GM18499 (cell line): ENCODE measurements around the gene ZBTB7B.
A peak's percentile ranks its signal among the peaks of the same experiment; 100 is the strongest.
"Not testable (repeated sequence)": the region's sequence is repeated elsewhere in the genome, so short reads cannot be mapped to it uniquely, and the experiment has no call there.

Experiments used
- ATAC-seq: cut with Tn5 transposase; IDR thresholded peaks from one replicate; pipeline ENCODE4 v1.9.1; 2021; ENCODE audit warnings: moderate number of reproducible peaks; ENCODE audit not compliant: insufficient read depth, unreplicated experiment

ZBTB7B gene

DNA sequence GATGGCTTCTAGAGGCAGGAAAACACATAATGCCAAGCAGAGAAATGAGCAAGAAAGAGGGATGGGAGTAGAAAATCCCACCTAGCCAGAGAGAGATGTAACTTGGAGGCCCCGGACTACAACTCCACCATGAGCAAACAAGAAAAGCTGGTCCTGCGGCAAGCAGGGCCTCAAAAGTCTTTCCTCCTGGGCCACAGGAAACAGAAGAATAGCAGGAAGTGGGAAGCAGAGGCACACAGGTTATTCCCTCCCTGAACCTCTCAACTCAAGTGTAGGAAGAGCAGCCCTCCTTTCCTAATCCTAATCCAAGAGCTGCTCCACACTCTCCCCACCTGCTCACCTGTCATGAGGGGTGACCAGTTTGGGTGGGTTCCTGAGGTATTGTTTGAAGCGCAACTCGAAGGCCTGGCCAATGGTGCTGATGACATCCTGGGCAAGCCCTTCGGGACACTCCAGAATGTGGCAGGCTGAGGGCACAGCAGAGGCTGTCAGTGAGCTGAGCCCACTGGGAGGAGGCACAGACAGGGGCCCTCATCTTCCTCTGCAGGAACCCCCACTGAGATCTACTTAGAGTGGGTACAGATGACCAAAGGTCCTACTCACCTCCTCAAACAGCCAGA, 35.2 kb upstream of the ZBTB7B start:
- ATAC-seq: no peak

DNA sequence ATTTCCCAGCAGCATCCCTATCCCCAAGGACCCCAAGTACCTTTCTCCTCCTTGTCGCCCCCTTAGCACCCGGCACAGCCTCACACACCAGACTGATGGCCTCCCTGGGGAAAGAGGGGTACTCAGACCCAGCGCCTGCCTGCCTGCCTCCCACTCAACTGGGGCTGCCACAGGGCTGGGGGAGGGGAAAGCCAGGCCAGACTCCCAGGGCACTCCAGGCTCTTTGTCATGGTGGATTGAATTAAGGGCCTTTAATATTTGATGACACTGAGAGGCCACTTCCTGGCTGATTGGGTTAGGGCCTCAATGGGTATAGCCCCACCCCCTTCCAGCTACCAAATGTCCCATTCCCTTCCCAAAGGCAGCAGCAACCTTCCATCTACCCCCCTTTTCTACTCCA, 33.9 kb upstream of the ZBTB7B start:
- ATAC-seq: no peak

DNA sequence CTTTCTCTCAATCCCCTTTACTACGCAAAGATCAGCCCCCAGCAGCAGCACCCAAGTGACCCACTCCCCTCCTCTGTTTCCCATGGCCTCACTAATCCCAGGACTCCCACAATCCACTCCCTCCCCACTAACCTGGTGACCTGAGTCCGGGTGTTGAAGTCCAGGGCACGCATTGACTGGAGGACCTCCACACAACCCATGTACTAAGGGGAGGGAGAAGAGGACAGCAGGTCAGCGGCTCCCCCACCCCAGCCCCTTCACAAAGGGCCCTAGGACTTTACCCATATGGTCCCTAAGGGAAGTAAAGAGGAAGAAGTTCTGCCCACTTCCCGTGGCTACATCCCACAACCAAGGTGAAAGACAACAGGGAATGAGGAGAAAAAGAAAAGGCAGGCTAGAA, 33.4 kb upstream of the ZBTB7B start:
- ATAC-seq: no peak

DNA sequence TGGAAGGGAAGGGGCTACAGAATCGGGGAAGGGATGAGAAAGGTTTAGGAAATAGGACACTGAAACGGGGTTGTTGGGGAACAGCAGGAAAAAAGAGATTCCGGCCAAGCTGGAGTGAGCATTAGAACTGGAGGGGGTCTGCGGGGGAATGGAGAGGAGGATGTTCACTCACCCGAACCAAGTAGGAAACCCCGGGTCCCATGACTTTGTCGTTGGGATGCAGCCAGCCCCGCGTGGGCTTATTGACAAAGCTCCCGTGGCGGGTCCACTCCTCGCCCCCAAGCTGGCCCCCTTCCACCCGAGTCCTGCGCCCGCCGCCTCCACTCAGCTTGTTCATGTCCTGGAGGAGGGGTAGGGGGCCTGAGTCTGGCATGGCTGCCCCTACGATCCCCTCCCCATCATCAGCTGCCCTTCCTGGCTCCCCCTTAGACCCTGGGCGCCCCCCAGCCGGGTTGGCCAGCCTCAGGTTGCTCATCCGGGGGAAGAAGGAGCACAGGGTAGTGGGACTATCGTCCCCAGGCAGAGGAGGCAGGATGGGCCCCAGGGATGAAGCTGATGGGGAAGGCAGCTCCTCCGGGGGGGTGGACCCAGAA, 32.6 kb upstream of the ZBTB7B start:
- no peak for ATAC-seq

DNA sequence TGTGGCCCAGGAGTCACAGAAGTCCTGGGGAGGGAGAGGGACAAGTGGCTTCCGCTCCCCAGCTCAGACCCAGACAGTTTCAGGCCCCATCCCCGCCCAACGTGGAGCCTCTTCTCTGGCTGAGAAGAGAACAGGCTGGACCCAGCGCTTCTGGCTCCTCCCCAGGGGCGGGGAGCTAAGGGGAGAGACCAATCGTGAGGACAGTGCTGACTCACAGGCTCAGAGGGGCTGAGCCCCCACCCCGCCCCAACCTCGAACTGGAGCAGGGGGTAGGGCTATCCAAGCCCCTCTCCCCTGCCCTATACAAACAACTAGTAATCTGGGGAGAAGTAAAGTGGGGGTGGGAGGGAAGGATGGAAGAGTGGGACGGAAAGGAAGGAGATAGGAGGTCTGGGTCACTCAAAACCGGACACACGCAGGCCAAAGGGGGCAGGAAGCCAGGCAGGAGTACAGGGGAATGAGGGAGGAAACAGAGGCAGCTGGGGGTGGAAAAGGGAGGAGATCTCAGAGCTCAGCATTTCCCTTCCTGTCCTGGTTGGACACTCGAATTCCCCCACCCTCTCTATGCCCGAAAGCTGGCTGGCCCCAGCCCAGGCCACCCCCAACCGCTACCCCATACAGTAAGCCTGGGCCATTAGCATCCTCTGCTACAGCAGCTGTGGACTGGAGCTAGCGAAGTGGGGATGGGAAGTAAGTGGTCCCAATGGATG, 31.8 kb upstream of the ZBTB7B start, which contains the start of gene SHC1:
SHC1 (minus strand) TSS at position 117 of the 710 bp plus-strand sequence. CDS start 221 bp downstream, outside the sequence.
- ATAC-seq: no peak

DNA sequence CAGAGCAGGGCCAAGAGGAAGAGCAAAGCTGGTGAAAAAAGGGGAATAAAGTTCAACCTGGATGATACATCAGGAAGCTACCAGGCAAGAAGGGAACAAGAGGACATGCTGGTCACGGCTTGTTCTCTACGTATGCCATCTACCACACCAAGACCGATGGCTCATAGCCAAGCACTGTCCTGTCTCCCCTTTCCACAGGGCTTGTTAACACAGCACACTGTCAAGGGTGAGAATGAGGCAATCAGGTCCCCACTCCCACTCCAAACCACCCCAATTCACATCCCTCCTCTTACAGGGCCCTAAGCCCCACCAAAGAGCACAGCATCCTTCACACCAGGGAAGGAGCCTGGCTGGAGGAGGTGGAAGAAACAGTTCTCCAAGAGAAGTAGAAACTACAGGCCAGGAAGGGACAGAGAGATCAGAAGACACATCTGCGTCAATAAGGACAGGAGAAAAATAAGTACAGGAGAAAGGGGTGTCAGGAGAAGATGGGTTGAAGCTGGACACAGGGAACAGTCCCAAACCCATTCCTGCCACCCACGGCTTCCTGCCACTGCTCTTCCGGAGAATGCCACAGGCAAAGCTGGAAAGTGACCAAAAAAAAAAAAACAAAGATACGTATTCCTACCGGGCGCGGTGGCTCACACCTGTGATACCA, 31.1 kb upstream of the ZBTB7B start:
- no peak for ATAC-seq

DNA sequence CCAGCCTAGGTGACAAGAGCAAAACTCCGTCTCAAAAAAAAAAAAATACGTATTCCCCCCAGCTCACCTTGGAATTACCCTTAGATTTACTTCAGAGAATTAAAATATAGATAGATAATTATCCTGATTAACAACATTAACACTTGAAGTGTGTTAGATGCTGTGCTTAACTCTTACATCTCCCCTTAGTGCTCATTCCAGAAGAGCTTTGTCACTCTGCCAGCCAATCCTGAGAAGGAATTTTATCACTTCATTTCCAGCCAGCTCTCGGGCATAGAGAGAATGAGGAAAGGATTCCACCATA, 30.4 kb upstream of the ZBTB7B start:
- no peak for ATAC-seq

DNA sequence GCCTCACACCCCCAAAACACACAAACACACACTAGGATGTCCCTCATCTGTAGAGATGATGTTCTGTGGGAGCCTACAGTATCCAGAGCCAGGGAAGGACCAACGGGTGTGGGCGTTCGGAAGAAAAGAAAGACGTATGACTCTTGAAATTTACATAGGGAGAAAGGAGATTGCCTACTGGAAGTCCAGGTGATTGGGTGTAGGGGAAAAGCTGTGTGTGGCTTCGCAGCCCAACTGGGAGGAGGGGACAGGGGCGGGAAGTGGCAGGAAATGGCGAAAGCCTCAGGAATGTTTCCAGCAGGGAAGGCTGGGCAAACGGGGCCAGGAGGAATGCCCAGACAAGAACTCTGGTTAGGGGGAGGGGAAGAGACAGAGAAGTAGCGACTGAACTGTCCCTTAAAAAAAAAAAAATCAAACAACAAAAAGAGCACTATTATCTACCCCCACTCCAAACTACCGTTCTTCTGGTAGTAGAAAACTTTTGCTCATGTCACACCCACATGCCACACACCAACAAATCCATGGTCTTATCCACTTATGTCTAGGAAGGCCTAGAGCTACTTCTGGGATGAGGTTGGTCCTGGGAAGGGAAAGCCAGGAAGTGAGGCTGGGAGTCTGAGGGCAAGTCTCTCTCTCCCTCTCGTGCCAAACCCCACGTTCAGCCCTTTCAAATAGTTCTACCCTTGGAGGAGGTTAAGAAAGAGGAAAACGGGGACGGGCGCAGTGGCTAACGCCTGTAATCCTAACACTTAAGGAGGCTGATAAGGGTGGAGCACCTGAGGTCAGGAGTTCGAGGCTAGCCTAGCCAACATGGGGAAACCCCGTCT, 29.9 kb upstream of the ZBTB7B start:
- ATAC-seq: no peak

DNA sequence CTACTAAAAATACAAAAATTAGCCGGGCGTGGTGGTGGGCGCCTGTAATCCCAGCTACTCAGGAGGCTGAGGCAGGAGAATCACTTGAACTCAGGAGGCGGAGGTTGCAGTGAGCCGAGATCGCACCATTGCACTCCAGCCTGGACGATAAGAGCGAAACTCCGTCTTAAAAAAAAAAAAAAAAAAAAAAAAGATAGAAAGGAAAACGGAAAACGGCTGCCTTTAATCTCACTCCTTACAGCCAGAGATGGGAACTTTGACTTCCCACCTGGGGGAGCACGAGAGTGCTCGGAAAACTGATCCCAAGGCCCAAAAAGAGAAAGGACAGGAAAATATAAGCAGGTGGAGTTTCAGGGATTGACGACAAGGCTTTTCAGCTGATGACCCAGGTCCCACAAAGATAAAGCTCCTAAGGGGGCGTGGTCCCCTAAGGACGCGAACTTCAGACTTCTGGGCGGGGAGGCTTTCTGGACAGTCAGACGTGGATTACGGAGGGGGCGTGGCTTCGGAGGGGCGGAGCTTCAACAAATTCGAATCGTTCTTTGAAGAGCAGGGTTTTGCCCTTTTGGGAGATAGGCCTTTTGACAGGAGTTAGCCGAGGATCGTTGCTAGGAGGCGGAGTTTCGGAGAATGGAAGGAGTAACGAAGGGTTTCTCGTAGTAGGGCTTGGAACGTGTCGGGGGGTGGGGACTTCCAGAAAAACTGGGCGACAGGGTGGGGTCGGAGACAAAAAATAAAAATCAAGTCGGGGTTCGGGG, 29.1 kb upstream of the ZBTB7B start:
- no peak for ATAC-seq

DNA sequence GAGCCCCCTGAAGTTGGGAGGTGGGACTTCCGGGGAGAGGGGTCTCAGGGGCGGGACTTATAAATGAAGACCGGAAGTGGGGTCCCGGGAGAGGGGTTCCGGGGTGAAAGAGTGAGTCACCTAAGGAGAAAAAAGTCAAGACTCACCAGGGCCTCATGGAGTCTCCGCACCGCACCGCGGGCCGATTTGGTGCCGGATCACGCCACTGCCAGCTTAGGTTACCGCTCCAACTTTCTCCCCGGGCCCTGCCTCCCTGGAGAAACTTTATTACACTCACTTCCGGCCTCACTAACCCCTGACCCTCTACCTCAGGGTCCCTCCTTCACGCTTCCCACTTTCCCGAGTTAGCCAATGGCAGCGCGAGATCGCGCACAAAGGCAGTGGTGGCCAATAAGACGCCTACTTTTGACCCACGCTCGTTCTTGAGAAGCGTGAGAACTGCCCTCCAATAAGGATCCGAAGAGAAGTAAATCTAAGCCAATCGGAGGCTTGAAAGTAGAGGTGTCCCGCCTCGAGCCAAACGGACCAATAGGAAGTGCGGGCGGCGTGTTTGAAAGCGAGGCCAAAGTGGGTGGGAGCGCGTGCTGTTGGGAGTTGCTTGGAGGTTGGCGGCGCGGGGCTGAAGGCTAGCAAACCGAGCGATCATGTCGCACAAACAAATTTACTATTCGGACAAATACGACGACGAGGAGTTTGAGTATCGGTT, 28.3 kb upstream of the ZBTB7B start, which contains the start of gene CKS1B:
CKS1B (plus strand) TSS at position 580 of the 706 bp plus-strand sequence; CDS start at position 645, 65 bp downstream.
- peak; percentile 72 for ATAC-seq

DNA sequence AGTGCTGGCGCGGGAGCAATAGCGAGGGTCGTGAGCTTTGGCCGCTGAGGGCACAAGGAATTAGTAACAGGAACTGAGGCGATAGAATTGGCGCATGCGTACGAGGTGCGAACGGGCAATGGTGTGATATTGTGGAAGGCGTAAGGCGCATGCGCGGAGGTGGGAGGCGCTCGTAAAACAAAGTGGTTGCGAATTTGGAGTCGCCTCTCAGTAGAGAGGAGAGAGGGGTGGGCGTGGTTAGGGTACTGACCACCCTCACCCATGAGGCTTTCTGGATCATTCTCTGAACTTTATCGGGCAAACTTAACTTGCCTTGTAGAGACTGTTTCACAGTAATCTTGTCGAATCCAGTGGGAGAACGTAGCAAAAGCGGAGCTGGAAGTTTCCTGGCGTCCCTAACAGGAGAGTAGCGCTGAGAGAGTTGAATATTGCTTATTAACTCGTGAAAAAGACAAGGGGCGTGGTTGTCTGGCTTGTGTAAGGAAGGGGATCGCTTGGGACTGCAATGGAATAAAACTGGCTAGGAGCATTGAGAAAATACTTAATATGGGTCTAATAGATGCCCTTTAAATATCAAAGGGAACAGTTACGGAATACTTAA, 27.7 kb upstream of the ZBTB7B start:
- peak; percentile 23 for ATAC-seq

DNA sequence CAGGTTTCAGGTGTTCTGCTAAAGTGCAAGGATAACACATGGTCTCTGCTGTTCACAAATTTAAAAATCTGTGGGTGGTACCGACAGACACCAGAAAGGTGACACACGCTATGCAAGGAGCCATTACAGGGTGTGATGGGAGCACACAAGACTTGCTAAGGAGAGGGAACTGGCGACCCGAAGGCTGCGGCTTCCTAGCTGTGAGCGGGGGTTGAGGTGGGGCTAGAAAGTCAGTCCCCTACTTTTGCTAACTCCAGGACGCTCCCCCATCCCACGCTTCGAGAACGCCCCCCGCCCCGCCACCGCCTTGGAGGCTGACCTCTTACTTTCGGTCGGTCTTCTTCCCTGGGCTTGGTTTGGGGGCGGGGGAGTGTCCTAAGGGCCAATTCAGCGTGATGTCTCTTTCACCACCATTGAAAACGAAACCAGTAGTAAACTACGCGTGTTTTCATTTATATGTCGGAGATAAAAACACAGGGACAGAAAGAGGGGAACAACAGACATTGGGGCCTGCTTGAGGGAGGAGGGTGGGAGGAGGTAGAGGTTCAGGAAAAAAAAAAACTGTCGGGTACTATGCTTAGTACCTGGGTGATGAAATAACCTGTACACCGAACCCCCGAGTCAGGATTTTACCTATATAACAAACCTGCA, 27.1 kb upstream of the ZBTB7B start:
- no peak for ATAC-seq

DNA sequence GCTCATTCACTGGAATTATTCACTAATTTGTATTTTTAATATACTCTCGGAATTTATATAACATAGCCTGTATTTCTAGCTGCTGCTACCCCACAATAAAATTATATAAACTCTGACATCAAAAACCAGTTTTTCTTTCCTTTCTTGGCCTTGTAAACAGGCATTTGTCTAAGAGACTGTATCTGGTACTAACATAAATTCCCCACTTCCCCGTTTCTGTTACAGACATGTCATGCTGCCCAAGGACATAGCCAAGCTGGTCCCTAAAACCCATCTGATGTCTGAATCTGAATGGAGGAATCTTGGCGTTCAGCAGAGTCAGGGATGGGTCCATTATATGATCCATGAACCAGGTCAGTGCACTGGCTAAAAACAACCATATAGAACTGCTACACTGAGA, 24.8 kb upstream of the ZBTB7B start:
- not testable (repeated sequence) for ATAC-seq

DNA sequence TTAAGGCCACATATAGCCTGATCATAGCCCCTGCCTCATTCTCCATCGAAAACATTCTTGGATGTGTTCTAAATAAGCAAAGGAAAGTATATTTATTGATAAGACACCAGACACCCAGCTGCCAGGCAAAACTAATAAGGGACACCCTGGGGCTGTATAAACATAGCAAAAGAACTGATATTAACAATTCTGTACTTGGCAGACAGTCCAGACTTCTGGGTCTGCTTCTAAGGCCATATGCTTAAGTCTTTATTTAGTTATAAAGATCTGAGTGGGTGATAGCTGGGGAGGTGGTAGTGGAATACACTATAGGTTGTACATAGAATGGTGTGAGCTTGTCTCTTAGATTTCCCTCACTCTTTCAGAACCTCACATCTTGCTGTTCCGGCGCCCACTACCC, 24.2 kb upstream of the ZBTB7B start:
- ATAC-seq: no peak

DNA sequence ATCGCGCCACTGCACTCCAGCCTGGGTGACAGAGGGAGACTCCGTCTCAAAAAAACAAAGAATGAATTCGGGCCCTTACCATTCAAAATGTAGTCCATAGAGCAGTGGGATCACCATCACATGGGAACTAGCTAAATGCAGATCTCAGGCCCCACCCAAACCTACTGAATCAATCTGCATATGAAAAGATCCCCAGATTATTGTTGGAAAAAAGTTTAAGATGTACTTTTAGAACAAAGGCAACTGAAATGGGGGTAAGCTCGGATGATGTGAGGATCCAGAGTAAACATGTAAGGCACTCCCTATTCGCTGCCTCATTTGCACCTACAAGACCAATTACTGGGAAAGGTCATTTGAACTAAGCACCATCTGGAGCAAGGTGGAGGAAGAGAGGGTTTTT, 20.3 kb upstream of the ZBTB7B start:
- no peak for ATAC-seq

DNA sequence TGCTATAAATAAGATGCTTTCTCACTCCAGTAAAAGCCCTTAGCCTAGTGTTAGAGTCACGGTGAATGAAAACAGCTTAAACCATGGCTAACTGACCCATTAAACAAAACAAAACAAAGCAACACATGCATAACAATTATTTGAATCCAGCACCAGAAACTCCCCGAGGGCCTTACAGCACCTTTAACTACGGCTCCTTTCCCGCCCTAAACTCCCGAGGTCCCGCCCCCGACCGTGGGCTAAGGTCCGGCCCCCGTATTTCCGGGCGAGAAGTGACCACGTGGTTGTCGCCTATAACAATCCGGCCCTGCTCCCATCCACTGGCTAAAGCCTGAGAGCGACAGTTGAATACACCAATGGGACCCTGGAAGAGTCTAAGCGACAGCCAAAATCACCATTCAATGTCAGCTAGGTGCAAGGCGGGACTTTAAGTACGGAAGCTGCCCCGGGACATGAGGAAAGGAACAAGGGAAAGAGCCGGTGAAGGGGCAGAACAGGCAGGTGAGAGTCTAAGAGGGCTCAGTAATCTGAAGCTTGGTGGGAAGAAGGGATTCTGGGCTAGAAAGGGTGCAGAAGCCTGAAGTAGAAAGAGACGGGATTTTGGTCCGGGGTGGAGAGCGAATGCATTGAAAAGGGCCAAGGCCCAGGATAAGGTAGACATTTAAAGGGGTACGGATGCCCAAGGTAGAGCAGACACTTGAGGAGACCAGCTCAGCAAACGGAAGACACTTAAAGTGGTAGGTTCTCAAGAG, 19.5 kb upstream of the ZBTB7B start, which contains the start of gene FLAD1:
FLAD1 (plus strand) TSS at position 448 of the 752 bp plus-strand sequence. CDS start 351 bp downstream, outside the sequence.
- ATAC-seq: peak; percentile 93

DNA sequence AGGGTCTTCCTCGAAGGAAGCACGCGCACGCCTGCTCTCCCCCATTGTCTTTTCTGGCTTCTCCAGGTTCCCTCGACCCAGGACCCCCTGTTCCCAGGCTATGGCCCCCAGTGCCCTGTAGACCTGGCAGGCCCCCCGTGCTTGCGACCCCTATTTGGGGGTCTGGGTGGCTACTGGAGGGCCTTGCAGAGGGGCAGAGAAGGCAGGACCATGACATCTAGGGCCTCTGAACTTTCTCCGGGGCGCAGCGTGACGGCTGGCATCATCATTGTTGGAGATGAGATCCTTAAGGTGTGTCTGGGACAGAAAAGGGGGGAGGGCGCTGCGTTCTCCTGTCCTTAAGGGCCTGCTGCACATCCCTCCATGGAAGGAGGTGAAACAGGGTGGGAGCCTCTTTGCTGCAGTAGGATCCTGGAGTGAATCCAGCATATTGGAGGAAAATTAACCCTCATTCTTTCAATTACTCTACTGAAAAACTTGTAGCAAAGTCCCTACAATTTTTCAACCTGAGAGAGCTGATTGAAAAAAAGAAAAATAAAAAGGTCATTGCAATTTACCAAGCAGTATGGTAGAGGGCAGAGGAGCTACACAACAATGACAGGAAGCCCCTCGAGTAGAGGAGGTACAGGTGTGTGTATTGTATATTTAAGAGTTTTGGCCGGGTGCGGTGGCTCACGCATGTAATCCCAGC, 18.7 kb upstream of the ZBTB7B start:
- ATAC-seq: no peak
